ENCODE data around the gene TAS1R1. TPM values are rescaled to one million over a fixed set of nuclear protein-coding genes. Genes with fewer than 3 reads are reported as not detected.
"Not testable (repeated sequence)": the region's sequence is repeated elsewhere in the genome, so short reads cannot be mapped to it uniquely, and the experiment has no call there.

The TAS1R1 gene
- total RNA-seq, 1 donor: not detected

- DNase-seq (ENCODE audit: low read depth in 2 of 3, low spot score in 2 of 3): no peak
Measured at GRCh38 chr1:6519935-6520671, 35.0 kb upstream of the TAS1R1 start.

GRCh38 chr1:6521536-6521935 lies 33.6 kb upstream of the TAS1R1 start:
- DNase-seq (ENCODE audit: low read depth in 2 of 3, low spot score in 2 of 3): no peak

- peak in 2 of 3 donors; percentile 22 to 23 for DNase-seq (ENCODE audit: low read depth in 2 of 3, low spot score in 2 of 3)
Measured at GRCh38 chr1:6523566-6523965, 31.5 kb upstream of the TAS1R1 start.

GRCh38 chr1:6526316-6526715 lies 28.8 kb upstream of the TAS1R1 start:
- no peak for DNase-seq (ENCODE audit: low read depth in 2 of 3, low spot score in 2 of 3)

- DNase-seq (ENCODE audit: low read depth in 2 of 3, low spot score in 2 of 3): no peak
Measured at GRCh38 chr1:6528492-6528891, 26.6 kb upstream of the TAS1R1 start.

- DNase-seq (ENCODE audit: low read depth in 2 of 3, low spot score in 2 of 3): no peak
Measured at GRCh38 chr1:6530504-6531160, 24.5 kb upstream of the TAS1R1 start.

GRCh38 chr1:6531996-6532395 lies 23.1 kb upstream of the TAS1R1 start:
- DNase-seq (ENCODE audit: low read depth in 2 of 3, low spot score in 2 of 3): no peak

- DNase-seq (ENCODE audit: low read depth in 2 of 3, low spot score in 2 of 3): no peak
Measured at GRCh38 chr1:6534248-6534822, 20.8 kb upstream of the TAS1R1 start.

- no peak for DNase-seq (ENCODE audit: low read depth in 2 of 3, low spot score in 2 of 3)
Measured at GRCh38 chr1:6535214-6535613, 19.9 kb upstream of the TAS1R1 start.

GRCh38 chr1:6536291-6536690 lies 18.8 kb upstream of the TAS1R1 start:
- no peak for DNase-seq (ENCODE audit: low read depth in 2 of 3, low spot score in 2 of 3)

GRCh38 chr1:6538956-6539355 lies 16.2 kb upstream of the TAS1R1 start:
- no peak for DNase-seq (ENCODE audit: low read depth in 2 of 3, low spot score in 2 of 3)

- no peak for DNase-seq (ENCODE audit: low read depth in 2 of 3, low spot score in 2 of 3)
Measured at GRCh38 chr1:6544831-6545230, 10.3 kb upstream of the TAS1R1 start.

- DNase-seq (ENCODE audit: low read depth in 2 of 3, low spot score in 2 of 3): no peak
Measured at GRCh38 chr1:6545276-6546112, 9.6 kb upstream of the TAS1R1 start.

GRCh38 chr1:6546326-6546725 lies 8.8 kb upstream of the TAS1R1 start:
- DNase-seq (ENCODE audit: low read depth in 2 of 3, low spot score in 2 of 3): no peak

GRCh38 chr1:6547301-6547700 lies 7.8 kb upstream of the TAS1R1 start:
- DNase-seq (ENCODE audit: low read depth in 2 of 3, low spot score in 2 of 3): no peak

GRCh38 chr1:6554031-6554906 lies 838 bp upstream of the TAS1R1 start, which contains the start of gene NOL9:
NOL9 (minus strand) TSS chr1:6554513; CDS start chr1:6554502, 11 bp downstream.
- DNase-seq (ENCODE audit: low read depth in 2 of 3, low spot score in 2 of 3): peak; percentile 93 to 95 (median 94)

GRCh38 chr1:6557597-6557996 lies 2.5 kb downstream of the TAS1R1 start:
- no peak for DNase-seq (ENCODE audit: low read depth in 2 of 3, low spot score in 2 of 3)

- not testable (repeated sequence) for DNase-seq (ENCODE audit: low read depth in 2 of 3, low spot score in 2 of 3)
Measured at GRCh38 chr1:6559161-6559560, 4.1 kb downstream of the TAS1R1 start.

GRCh38 chr1:6560267-6560666 lies 5.2 kb downstream of the TAS1R1 start:
- no peak for DNase-seq (ENCODE audit: low read depth in 2 of 3, low spot score in 2 of 3)

- no peak for DNase-seq (ENCODE audit: low read depth in 2 of 3, low spot score in 2 of 3)
Measured at GRCh38 chr1:6569033-6569432, 13.9 kb downstream of the TAS1R1 start.
